D721Med (cell line): ENCODE results near the gene MYO16.
A peak's percentile ranks its signal among the peaks of the same experiment; 100 is the strongest.

ENCODE experiments used
- DNase-seq: peaks from one replicate; pipeline ENCODE4 v3.0.0; 2011; ENCODE audit warnings: low spot score; ENCODE audit not compliant: insufficient read length
- FAIRE-seq: peaks from 2 replicates; lab custom pipeline; 2011; peaks lifted over from hg19 to GRCh38; lab: Jason Lieb, UNC
- CTCF ChIP-seq: IDR thresholded peaks from 2 replicates; pipeline ENCODE4 v1.5.1; 2012; ENCODE audit warnings: mild to moderate bottlenecking, control low read depth; ENCODE audit not compliant: insufficient read depth; ENCODE audit errors: missing control alignments

Gene MYO16

GRCh38 chr13:108609353-108609752 is 20.1 kb upstream of the MYO16 start:
- DNase-seq (no peak), FAIRE-seq (no peak)
- peak; percentile 19 for TF ChIP-seq CTCF

- TF ChIP-seq CTCF, result no peak
- DNase-seq, result no peak
- FAIRE-seq, result no peak
Measured at GRCh38 chr13:108610507-108610906, 18.9 kb upstream of the MYO16 start.

- no peak for FAIRE-seq
Measured at GRCh38 chr13:108615241-108615640, 14.2 kb upstream of the MYO16 start.

GRCh38 chr13:108618233-108618632 is 11.2 kb upstream of the MYO16 start:
- FAIRE-seq (no peak), DNase-seq (no peak)

More at GRCh38 chr13:108615241-108615640, 14.2 kb upstream of the MYO16 start:
- TF ChIP-seq CTCF, result no peak
- DNase-seq, result no peak

GRCh38 chr13:108621462-108621861 is 7.9 kb upstream of the MYO16 start:
- no peak for TF ChIP-seq CTCF
- FAIRE-seq (no peak), DNase-seq (no peak)

More at GRCh38 chr13:108618233-108618632, 11.2 kb upstream of the MYO16 start:
- TF ChIP-seq CTCF, result no peak

GRCh38 chr13:108624108-108624507 is 5.3 kb upstream of the MYO16 start:
- no peak for TF ChIP-seq CTCF
- no peak for FAIRE-seq

GRCh38 chr13:108624979-108625378 is 4.4 kb upstream of the MYO16 start:
- DNase-seq, result no peak
- no peak for FAIRE-seq
- TF ChIP-seq CTCF, result no peak

More at GRCh38 chr13:108624108-108624507, 5.3 kb upstream of the MYO16 start:
- no peak for DNase-seq
